ENCODE measurements around the gene ASIC4.

The ASIC4 gene

GRCh38 chr2:219515874-219516629, 1.8 kb downstream of the ASIC4 start:
- DNase-seq (ENCODE audit: low read depth in 2 of 2) = no peak

DNA sequence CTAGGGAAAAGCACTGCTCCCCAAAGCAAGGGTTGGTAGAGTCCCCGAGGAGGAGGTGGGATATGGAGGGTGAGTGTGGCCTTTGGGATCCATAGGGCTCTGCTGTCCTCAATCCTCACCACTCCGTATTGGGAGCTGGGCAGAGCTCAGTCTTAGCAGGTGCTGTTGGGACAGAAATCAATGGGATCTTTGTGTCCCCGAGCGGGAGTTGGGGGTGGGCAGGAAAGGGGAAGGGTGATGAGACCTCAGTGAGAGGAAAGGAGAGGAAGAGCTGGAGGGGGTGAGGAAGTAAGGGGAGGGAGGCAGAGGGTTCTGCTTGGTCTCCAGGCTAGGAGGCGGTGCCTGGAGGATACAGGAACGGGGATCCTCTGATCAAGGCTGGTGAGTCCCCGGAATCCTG, 2.6 kb downstream of the ASIC4 start:
- DNase-seq (ENCODE audit: low read depth in 2 of 2) = no peak

- no peak for DNase-seq (ENCODE audit: low read depth in 2 of 2)
Observed at GRCh38 chr2:219517954-219518778, 3.9 kb downstream of the ASIC4 start.

DNA sequence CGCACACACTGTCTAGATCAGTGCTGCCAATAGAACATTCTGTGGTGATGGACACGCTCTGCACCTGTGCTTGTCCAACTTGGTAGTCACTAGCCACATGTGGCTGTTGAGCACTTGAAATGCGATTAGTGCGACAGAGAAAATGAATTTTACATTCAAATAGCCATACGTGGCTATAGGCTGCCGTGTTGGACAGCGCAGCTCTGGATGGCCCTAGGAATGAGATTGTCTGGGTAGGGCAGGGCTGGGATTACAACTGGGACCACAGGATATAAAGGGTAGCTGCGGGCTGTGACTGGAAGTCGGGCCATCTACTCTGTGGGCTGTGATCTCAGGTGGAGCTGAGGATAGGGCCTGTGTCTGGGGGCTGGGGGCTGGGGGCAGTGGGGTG, 5.2 kb downstream of the ASIC4 start:
- no peak for DNase-seq (ENCODE audit: low read depth in 2 of 2)

DNA sequence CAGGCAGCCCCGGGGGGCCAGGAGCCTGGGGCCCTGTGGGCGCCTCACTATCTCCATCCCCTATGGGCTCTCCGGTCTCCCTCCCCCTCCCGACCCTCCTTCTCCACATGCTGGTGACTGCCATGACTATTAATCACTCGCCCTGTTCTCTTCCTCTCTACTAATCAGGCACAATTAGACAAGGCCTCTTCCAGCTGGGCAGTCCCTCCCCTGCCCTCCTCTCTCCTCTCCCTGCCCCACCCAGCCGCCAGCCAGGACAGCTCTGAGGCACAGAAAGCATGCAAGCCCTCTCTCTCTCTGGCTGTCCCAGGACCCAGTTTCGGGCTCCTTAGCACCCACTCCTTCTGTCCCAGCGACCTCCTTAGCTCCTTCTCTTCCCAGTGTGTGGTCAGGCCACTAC, 5.8 kb downstream of the ASIC4 start:
- no peak for DNase-seq (ENCODE audit: low read depth in 2 of 2)

- DNase-seq (ENCODE audit: low read depth in 2 of 2) = no peak
Observed at GRCh38 chr2:219521066-219521880, 7.0 kb downstream of the ASIC4 start.

DNA sequence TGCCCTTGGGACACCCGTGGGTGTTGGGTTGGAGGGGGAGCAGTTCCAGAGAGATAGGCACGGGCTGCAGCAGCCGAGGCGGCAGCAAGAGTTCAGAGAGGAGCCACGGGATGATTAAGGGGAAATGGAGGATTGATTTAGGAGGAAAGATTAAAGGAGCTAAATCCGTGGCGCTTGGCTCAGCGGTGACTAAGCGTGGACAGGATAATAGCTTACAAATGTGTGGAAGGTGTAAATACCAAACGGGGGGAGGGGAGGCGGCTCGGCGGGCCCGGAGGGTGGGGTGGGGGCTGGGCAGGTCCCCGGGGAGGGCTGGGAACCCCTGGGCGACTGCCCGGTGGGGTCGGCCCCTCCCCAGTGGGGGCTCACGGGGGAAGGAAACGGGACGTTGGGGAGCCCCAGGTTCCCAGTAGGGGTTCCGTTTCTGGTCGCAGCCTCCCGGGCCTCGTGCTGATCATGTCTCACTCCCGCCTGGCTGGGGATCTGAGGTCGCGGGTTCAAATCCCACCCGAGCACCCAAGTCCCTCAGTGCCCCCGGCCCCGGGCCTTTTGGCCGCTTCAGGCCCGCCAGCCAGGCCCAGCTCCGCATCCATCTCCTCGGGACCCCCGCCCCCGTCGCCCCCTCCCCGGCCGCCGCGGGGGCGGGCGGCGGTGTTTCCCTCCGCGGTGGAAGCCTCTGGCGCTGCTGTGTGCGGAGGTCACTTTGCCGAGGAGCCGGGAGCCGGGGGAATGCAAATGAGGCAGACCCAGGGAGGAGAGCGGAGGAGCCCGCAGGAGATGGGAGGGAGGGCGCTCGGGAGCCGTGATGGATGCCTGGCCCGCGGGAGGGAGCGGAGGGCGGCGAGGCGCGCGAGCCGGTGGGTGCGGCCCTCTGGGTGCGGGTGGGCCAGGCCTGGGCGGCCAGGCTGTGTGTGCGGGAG, 8.1 kb downstream of the ASIC4 start:
- DNase-seq (ENCODE audit: low read depth in 2 of 2) = no peak

- no peak for DNase-seq (ENCODE audit: low read depth in 2 of 2)
Observed at GRCh38 chr2:219523031-219523671, 8.9 kb downstream of the ASIC4 start.

- DNase-seq (ENCODE audit: low read depth in 2 of 2) = no peak
Observed at GRCh38 chr2:219524817-219525216, 10.5 kb downstream of the ASIC4 start.

DNA sequence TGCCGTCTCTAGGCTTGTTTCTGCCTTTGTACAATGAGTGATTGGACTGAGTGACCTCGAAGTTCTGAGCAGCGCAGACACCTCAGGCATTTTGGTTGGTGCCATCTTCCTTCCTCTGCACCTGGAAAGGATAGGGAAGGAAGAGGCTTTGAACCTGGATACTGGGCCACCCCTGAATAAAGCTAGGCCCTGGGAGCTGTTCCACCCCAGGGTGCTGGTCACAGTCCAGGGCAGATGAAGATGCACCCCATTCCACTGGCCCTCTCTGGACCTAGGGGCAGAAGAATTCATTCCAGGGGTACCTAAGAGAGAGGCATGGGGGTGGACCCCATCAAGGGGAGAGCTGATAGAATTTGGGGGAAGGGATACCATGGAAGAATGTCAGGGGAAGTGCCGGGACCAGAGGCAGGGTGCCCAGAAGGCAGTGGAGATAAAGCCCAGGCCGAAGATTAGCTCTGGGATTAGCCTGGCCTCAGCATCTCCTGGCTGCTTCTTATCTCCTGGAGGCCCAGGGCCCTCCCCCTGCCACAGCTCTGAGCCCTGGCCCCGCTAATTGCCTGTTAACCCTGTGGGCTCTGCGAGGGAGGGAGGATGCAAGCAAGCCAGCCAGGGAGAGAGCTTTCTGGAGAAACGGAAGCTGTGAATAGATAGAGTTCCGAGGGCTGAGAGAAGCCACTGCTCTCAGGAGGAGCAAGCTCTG, 11.4 kb downstream of the ASIC4 start:
- no peak for DNase-seq (ENCODE audit: low read depth in 2 of 2)

DNA sequence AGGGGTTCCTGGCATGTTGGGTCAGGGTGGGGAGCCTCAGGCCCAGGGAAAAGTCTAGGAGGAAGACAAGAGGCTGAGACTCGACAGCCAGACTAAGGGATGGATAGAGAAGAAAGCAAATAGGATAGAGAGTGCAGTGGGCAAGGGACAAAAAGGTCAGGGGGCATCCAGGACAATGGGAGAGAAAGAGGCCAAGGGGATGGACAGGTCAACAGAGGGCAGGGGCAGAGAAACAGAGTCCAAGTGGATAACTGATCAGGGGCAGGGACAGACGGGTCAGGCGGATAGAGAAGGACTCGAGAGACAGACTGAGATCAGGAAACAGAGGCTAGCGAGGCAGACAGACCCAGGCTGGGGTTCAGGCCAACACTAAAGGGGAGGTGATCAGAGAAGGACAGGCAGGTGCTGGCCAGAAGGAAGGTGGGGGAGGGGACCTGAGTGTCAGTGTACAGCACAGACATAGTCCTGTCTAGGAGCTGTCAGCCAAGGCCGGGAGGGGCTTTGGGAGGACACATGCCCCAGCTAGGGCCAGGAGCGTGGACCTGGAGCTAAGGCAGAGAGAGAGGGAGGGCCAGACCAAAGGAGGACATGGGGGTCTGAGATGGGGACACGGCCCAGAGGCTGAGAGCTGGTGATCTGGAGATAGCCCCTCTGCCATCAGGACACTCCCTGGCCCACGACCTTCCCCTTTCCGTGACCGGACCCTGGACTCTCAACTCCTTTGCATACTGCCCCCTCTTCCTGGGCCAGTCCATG, 12.2 kb downstream of the ASIC4 start:
- DNase-seq (ENCODE audit: low read depth in 2 of 2) = no peak

DNA sequence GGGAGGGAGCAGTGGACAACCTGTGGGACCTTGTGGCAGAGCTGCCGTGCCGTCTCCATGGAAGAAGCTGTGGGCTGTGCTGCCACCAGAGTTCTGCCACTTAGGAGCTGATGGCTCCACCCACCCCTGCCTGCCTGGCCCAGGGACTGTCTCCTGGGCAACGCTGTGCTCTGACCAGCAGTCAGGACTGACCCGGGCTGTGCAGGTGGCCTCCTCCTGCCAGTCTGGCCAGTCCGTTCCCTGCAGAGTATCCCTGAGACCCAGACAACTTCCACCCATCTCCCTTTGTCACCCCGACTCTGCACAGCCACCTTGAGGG, 12.8 kb downstream of the ASIC4 start:
- DNase-seq (ENCODE audit: low read depth in 2 of 2) = no peak

GRCh38 chr2:219527472-219527871, 13.2 kb downstream of the ASIC4 start:
- no peak for DNase-seq (ENCODE audit: low read depth in 2 of 2)

DNA sequence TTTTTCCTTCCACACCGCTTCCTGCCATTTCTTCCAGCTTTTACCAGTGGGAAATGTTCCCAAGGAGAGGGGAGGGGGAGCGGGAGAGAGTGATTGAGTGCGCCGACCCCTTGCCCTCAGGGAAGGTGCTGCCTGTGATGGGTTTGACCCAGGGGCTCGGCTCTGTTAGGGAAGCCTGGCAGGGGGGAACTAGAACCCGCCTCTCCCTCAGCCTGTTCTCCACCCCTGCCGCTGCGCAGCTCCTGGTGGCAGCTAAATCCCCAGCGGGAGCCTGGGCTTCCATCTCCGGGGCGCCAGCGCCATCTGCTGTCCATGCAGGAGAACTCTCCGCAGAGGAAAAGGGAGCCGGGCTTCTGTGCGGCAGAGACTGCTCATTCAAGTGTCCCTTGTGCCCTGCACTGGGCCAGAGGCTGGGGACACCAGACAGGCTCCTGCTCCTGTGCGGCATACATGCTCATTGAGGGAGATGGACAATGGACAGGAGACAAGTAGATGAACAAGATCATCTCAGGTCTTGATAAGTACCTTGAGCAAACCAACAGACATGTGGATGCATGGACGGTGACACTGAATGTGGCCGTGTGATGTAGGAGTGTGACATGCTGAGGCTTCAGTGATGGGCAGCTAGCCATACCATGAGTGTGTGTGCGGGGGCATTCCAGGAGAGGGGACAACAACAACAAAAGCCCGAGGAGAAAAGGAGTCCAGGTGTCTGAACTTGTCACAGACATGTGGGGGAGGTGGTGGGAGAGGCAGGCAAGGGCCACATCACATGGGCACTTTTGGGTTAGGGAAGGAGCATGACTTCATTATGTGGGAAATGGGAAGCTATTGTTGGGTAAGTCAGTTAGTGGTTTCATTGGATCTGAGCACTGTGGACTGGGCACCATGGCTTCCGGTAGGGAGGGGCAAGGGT, 16.0 kb downstream of the ASIC4 start:
- DNase-seq (ENCODE audit: low read depth in 2 of 2) = peak; percentile 84 to 85

DNA sequence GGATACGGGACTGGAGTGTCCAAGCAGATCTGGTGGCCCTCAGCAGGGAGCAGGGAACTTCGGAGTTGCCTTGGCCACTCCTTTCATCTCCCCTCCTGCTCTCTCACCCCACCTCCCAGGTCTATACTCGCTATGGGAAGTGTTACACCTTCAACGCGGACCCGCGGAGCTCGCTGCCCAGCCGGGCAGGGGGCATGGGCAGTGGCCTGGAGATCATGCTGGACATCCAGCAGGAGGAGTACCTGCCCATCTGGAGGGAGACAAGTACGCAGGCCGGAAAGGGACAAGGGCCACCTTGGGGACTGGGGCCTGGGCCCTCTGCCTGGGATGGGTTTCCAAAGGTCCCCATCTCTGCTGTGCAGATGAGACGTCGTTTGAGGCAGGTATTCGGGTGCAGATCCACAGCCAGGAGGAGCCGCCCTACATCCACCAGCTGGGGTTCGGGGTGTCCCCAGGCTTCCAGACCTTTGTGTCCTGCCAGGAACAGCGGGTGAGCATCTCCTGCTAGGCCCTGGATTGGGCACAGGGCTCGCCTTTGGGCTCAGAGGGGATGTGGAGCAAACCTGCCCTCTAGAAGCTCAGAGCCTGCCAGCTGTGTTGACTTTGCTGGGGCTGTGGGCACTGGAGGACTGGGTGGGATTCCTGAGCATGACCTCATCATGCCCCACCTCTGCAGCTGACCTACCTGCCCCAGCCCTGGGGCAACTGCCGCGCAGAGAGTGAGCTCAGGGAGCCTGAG, 17.5 kb downstream of the ASIC4 start:
- DNase-seq (ENCODE audit: low read depth in 2 of 2) = no peak

GRCh38 chr2:219532378-219532649, 18.0 kb downstream of the ASIC4 start:
- no peak for DNase-seq (ENCODE audit: low read depth in 2 of 2)

DNA sequence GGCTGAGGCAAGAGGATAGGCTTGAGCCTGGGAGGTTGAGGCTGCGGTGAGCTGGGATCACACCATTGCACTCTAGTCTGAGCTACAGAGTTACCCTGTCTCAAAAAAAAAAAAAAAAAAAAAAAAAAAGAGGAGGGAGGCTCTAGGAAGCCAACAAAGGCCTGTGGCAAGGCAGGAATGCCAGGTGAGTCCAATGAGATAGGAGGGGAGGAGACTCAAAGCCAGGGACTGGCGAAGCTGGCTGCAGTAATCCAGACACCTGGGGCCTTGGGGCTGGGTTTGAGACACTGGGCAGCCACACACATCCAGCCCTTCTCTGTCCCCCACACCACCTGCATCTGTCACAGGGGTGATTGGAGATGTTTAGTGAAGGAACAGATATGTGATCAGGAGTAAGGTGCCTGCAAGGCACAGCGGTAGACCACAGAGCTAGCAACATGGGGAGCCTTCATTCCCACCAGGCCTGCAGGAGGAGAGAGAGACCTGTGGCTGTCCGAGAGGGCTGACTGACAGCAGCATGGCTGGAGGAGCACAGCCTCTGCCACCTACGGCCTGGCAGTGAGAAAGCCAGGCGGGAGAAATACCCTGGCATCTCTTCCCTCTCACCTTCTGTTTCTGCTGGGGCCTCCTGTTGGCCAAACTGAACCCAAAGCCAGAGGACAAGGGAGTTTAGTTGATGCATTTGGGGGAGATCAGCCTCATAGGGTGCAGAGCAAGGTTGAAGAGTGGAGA, 19.8 kb downstream of the ASIC4 start:
- no peak for DNase-seq (ENCODE audit: low read depth in 2 of 2)
